CD14-positive monocyte (primary cell): ENCODE data around the gene OSBPL6. TPM values are rescaled to one million over a fixed set of nuclear protein-coding genes. Genes with fewer than 3 reads are reported as not detected.
"Not testable (repeated sequence)": the region's sequence is repeated elsewhere in the genome, so short reads cannot be mapped to it uniquely, and the experiment has no call there.

ENCODE experiments used
- DNase-seq, 3 donors: peaks; one replicate each; pipeline ENCODE4 v3.0.0-alpha.2; 2011 to 2022
- H2AFZ ChIP-seq: 2 replicates; pipeline ENCODE4 v1.6.0; 2012; ENCODE audit warnings: mild to moderate bottlenecking, low read depth, low read length, inconsistent platforms; ENCODE audit not compliant: insufficient read depth, poor library complexity, severe bottlenecking
- H3K27ac ChIP-seq, 2 donors: 1 replicate in 1 of 2; 2 replicates in 1 of 2; pipeline ENCODE4 v1.5.1; 2012 to 2013; ENCODE audit warnings: low read length in 2 of 2, control low read depth in 1 of 2, inconsistent platforms in 1 of 2, low read depth in 1 of 2, mild to moderate bottlenecking in 1 of 2
- H3K27me3 ChIP-seq, 2 donors: one replicate each; pipeline versions ENCODE4 v1.6.0 to v1.6.1; 2011 to 2013; ENCODE audit warnings: low read length in 2 of 2; ENCODE audit not compliant: control insufficient read depth in 2 of 2, insufficient read depth in 2 of 2
- H3K36me3 ChIP-seq, 2 donors: replicated peaks in 1 of 2; 1 replicate in 1 of 2; 2 replicates in 1 of 2; pipeline versions ENCODE4 v1.5.1 to v1.6.1; 2012 to 2013; ENCODE audit warnings: low read length in 2 of 2, control low read depth in 1 of 2, inconsistent platforms in 1 of 2, mild to moderate bottlenecking in 1 of 2; ENCODE audit not compliant: insufficient read depth in 2 of 2, control insufficient read depth in 1 of 2
- H3K4me1 ChIP-seq, 2 donors: 1 replicate in 1 of 2; 2 replicates in 1 of 2; pipeline versions ENCODE4 v1.5.1 to v1.6.1; 2012 to 2013; ENCODE audit warnings: low read length in 2 of 2, control low read depth in 1 of 2, inconsistent platforms in 1 of 2, mild to moderate bottlenecking in 1 of 2, moderate library complexity in 1 of 2; ENCODE audit not compliant: insufficient read depth in 2 of 2, control insufficient read depth in 1 of 2
- H3K4me2 ChIP-seq: replicated peaks from 2 replicates; pipeline ENCODE3; 2012; ENCODE audit warnings: low read length, moderate library complexity, mild to moderate bottlenecking; ENCODE audit not compliant: poor library complexity, severe bottlenecking; ENCODE audit errors: extremely low read depth
- H3K4me3 ChIP-seq, 3 experiments: fragments of 200-600 bp in 1 of 3; sonication (generic) in 1 of 3; replicated peaks in 1 of 3; 1 replicate in 2 of 3; 2 replicates in 1 of 3; pipeline ENCODE4 v1.5.1; 2011 to 2013; ENCODE audit warnings: low read length in 3 of 3, mild to moderate bottlenecking in 3 of 3, control low read depth in 2 of 3, low read depth in 2 of 3, inconsistent platforms in 1 of 3, moderate library complexity in 1 of 3
- H3K79me2 ChIP-seq: 2 replicates; pipeline ENCODE4 v1.6.0; 2012; ENCODE audit warnings: mild to moderate bottlenecking, control low read depth, inconsistent platforms, low read length, moderate library complexity; ENCODE audit not compliant: insufficient read depth
- H3K9ac ChIP-seq: 2 replicates; pipeline ENCODE4 v1.6.0; 2017; ENCODE audit warnings: low read length, mild to moderate bottlenecking; ENCODE audit not compliant: insufficient read depth, poor library complexity, severe bottlenecking
- H3K9me3 ChIP-seq, 2 donors: replicated peaks in 1 of 2; 1 replicate in 1 of 2; 2 replicates in 1 of 2; pipeline versions ENCODE4 v1.5.1 to v1.6.1; 2012 to 2013; ENCODE audit warnings: low read length in 2 of 2, control low read depth in 1 of 2; ENCODE audit not compliant: control insufficient read depth in 1 of 2, insufficient read depth in 1 of 2
- H4K20me1 ChIP-seq: 2 replicates; pipeline ENCODE4 v1.6.0; 2012; ENCODE audit warnings: mild to moderate bottlenecking, low read length, control low read depth, moderate library complexity; ENCODE audit not compliant: insufficient read depth
- H3K27ac Mint-ChIP-seq, 7 donors: one replicate each; pipeline ENCODE4 v1.8.0; 2020; ENCODE audit warnings: mild to moderate bottlenecking in 7 of 7, mixed read lengths in 7 of 7, moderate library complexity in 6 of 7, inconsistent platforms in 2 of 7
- H3K27me3 Mint-ChIP-seq, 3 donors: one replicate each; pipeline ENCODE4 v1.8.0; 2021 to 2022; ENCODE audit warnings: low read depth in 3 of 3, mild to moderate bottlenecking in 3 of 3, mixed read lengths in 3 of 3, moderate library complexity in 3 of 3, inconsistent platforms in 1 of 3
- H3K36me3 Mint-ChIP-seq, 2 donors: one replicate each; pipeline ENCODE4 v1.8.0; 2020; ENCODE audit warnings: mixed read lengths in 2 of 2, inconsistent platforms in 1 of 2, mild to moderate bottlenecking in 1 of 2
- H3K4me1 Mint-ChIP-seq: one replicate; pipeline ENCODE4 v1.8.0; 2020; ENCODE audit warnings: mild to moderate bottlenecking, mixed read lengths
- H3K4me3 Mint-ChIP-seq, 2 donors: one replicate each; pipeline ENCODE4 v1.8.0; 2020; ENCODE audit warnings: mild to moderate bottlenecking in 2 of 2, mixed read lengths in 2 of 2, moderate library complexity in 1 of 2
- H3K9me3 Mint-ChIP-seq, 7 donors: one replicate each; pipeline ENCODE4 v1.8.0; 2020 to 2022; ENCODE audit warnings: mixed read lengths in 7 of 7, mild to moderate bottlenecking in 6 of 7, moderate library complexity in 6 of 7, inconsistent platforms in 2 of 7
- WGBS: methylation state at CpG from one replicate; pipeline ENCODE4 v1.1.5; 2013; ENCODE audit warnings: missing lambda C conversion rate; ENCODE audit not compliant: insufficient coverage; 5-methylcytosine and 5-hydroxymethylcytosine counted together
- intact Hi-C, 2 donors: fragments of 100-400 bp; cut with micrococcal nuclease; formaldehyde crosslinking; loops; one replicate each; pipeline versions ENCODE4 v1.15.0 to v1.15.1; 2023
- polyA plus RNA-seq, 3 donors: library from polyadenylated mRNA; depleted of rRNA in 1 of 3; unstranded in 2 of 3; stranded (reverse) in 1 of 3; fragments of 300-500 nt in 2 of 3; fragments of >200 nt in 1 of 3; fragmentation: Illumina TruSeq in 2 of 3; gene quantifications; 1 replicate in 2 of 3; 2 replicates in 1 of 3; pipeline ENCODE4 v1.2.3, GENCODE V29; 2012 to 2021
- TF ChIP-seq, protein P1 (sequence below): fragments of 200-600 bp; IDR thresholded peaks from one replicate; pipeline ENCODE4 v1.8.0; 2022; ENCODE audit warnings: antibody characterized with exemption, mild to moderate bottlenecking

The OSBPL6 gene
- polyA plus RNA-seq, 3 donors: not detected

DNA sequence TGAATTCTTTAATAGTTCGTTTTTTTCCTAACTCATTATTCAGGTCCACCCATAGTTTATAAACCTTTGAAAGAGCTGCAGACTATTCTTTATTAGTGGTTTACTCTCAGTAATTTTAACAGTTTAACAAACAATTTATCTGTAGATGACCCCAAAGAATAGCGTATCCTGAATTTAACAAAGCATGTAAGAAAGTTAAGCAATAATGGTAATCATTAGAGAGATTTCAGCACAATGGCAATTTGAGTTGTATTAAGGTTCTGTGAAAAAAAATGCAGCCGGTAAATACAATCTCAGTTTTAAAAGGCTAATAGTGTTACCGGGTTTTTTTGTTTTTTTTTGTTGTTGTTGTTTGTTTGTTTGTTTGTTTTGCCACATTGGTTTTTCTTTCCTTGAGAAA, 41.8 kb upstream of the OSBPL6 start:
- Histone ChIP-seq H4K20me1 (no peaks in the 10 kb centered on the region), H2AFZ (no peak overlapping the region), H3K36me3 (no peaks in the 10 kb centered on the region), H3K27ac (no peak overlapping the region), H3K9me3 (peaks cover 0 to 6% of the 10 kb centered on the region in 2 donors), H3K79me2 (no peaks in the 10 kb centered on the region), H3K4me3 (no peak overlapping the region), H3K9ac (no peak overlapping the region), H3K27me3 (no peaks in the 10 kb centered on the region), H3K4me2 (no peak overlapping the region), H3K4me1 (no peaks in the 10 kb centered on the region)
- Mint-ChIP-seq H3K36me3 (no peaks in the 10 kb centered on the region), H3K27ac (no peak overlapping the region), H3K27me3 (peaks cover 0 to 2% (median 0%) of the 10 kb centered on the region in 3 donors), H3K9me3 (peaks cover 2 to 18% (median 8%) of the 10 kb centered on the region in 7 donors), H3K4me3 (no peak overlapping the region), H3K4me1 (no peaks in the 10 kb centered on the region)
- intact Hi-C loops: no loop called here
- TF ChIP-seq, protein P1, sequence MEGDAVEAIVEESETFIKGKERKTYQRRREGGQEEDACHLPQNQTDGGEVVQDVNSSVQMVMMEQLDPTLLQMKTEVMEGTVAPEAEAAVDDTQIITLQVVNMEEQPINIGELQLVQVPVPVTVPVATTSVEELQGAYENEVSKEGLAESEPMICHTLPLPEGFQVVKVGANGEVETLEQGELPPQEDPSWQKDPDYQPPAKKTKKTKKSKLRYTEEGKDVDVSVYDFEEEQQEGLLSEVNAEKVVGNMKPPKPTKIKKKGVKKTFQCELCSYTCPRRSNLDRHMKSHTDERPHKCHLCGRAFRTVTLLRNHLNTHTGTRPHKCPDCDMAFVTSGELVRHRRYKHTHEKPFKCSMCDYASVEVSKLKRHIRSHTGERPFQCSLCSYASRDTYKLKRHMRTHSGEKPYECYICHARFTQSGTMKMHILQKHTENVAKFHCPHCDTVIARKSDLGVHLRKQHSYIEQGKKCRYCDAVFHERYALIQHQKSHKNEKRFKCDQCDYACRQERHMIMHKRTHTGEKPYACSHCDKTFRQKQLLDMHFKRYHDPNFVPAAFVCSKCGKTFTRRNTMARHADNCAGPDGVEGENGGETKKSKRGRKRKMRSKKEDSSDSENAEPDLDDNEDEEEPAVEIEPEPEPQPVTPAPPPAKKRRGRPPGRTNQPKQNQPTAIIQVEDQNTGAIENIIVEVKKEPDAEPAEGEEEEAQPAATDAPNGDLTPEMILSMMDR: no peak
- no CpG with 5 or more reads among the region's 4 CpGs for WGBS
- DNase-seq: no peak

DNA sequence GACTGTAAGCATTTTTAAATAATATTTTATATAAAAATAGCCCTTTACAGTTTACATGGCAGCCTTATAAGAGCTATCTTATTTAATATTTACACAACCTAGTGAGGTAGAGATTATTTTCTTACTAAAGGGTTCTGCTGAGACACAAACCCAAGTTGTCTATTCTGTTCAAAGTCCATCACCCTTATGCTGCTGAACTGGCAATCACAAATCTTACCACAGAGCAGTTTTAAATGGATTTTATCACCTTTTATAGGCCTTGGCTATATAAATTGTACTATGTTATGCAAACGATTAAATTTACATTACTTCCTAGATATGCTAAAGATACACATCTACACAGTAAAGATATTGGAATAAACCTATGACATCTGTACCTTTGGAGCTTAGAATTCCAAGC, 41.3 kb upstream of the OSBPL6 start:
- no peak overlapping the region for H3K4me3 ChIP-seq
- no peaks in the 10 kb centered on the region for H3K27me3 ChIP-seq
- no peaks in the 10 kb centered on the region for H3K79me2 ChIP-seq
- no peaks in the 10 kb centered on the region for H3K36me3 Mint-ChIP-seq
- intact Hi-C loops: no loop called here
- no peak overlapping the region for H3K4me3 Mint-ChIP-seq
- no peaks in the 10 kb centered on the region for H3K4me1 Mint-ChIP-seq
- H3K27ac Mint-ChIP-seq: no peak overlapping the region
- DNase-seq: no peak
- TF ChIP-seq, protein P1: no peak
- peaks cover 0 to 2% (median 0%) of the 10 kb centered on the region in 3 donors for H3K27me3 Mint-ChIP-seq
- no peaks in the 10 kb centered on the region for H4K20me1 ChIP-seq
- H3K9me3 Mint-ChIP-seq: peaks cover 2 to 18% (median 8%) of the 10 kb centered on the region in 7 donors
- no CpG with 5 or more reads among the region's 1 CpG for WGBS
- peaks cover 0 to 6% of the 10 kb centered on the region in 2 donors for H3K9me3 ChIP-seq
- H3K9ac ChIP-seq: no peak overlapping the region
- H3K36me3 ChIP-seq: no peaks in the 10 kb centered on the region
- no peaks in the 10 kb centered on the region for H3K4me1 ChIP-seq
- H3K27ac ChIP-seq: no peak overlapping the region
- H3K4me2 ChIP-seq: no peak overlapping the region
- H2AFZ ChIP-seq: no peak overlapping the region

DNA sequence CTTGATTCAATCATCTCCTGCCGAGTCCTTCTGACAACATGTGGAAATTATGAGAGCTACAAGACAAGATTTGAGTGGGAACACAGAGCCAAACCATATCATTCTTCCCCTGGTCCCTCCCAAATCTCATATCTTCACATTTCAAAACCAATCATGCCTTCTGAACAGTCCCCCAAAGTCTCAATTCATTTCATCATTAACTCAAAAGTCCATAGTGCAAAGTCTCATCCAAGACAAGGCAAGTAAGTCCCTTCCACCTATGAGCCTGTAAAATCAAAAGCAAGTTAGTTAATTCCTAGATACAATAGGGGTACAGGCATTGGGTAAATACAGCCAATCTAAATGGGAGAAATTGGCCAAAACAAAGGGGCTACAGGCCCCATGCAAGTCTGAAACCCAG, 40.4 kb upstream of the OSBPL6 start:
- H3K4me3 ChIP-seq, H4K20me1 ChIP-seq, H3K27me3 ChIP-seq, H3K9ac ChIP-seq, H3K4me3 Mint-ChIP-seq, H3K9me3 ChIP-seq, intact Hi-C loops, H3K27ac ChIP-seq, H3K79me2 ChIP-seq, H3K27me3 Mint-ChIP-seq, DNase-seq, H3K36me3 Mint-ChIP-seq, H3K36me3 ChIP-seq, H2AFZ ChIP-seq, H3K4me1 Mint-ChIP-seq, H3K4me1 ChIP-seq, H3K27ac Mint-ChIP-seq, H3K4me2 ChIP-seq: not testable (repeated sequence)
- H3K9me3 Mint-ChIP-seq: peaks cover 2 to 18% (median 8%) of the 10 kb centered on the region in 7 donors
- WGBS: no CpG with 5 or more reads among the region's 1 CpG
